Stimulated activated CD4-positive, alpha-beta T cell treated with anti-CD3 and anti-CD28 coated beads, Interleukin-2, amount 100 ng/mL, for 24 hours (primary cell): ENCODE data around the gene EGR1.
"Not testable (repeated sequence)": the region's sequence is repeated elsewhere in the genome, so short reads cannot be mapped to it uniquely, and the experiment has no call there.

Experiments
- DNase-seq, 2 donors: peaks; one replicate each; pipeline ENCODE4 v3.0.0-alpha.2; 2020

Gene EGR1

DNA sequence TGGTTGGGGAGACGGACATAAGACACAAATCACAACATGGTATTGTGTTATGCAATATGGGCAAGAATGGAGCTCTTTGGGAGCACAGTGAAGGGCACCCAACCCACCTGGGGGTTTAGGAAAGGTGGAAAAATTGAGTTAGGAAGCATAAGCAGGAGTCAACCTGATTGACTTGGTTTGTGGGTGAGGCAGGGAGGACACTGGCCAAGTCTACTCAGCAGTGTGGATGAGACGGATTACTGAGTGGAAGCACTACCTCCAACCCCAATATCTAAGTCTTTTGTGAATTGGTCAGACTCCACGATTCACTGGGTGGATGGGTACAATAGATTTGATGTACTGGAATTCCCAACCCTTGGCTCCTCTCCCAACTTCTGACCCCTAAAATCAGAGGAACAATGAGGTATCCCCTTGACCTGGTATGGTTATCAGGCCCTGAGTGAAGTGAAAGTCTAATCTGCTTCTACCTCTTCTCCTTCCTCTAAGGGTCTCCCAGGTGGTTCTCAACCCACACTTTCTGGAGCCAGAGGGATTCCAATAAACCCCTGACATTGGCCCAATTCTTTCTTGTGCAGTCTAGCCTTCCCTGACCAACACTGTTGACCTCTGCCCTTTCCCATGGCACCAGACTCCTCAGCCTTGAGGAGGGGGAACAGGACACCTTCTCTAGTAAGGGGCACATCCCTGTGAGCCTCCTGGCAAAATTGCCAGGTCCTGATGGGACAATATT is 5.2 kb downstream of the EGR1 start:
- DNase-seq, result no peak

DNA sequence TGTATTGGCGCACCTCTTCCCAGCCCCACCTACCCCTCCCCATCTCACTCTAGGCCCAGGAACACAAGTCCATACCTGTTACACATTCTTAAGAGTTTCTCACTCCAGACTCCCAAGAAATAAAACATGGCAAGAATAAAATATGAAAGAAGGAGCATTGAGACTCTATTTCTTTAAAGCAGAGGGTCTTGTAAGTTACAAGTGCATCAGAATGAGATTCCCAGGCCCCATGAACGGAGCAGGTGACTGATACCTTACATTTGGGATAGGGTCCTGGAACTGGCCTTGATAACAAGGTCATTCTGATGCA is 5.7 kb downstream of the EGR1 start:
- DNase-seq, result no peak

- no peak for DNase-seq
Observed at GRCh38 chr5:138472353-138472752, 7.1 kb downstream of the EGR1 start.

- not testable (repeated sequence) for DNase-seq
Observed at GRCh38 chr5:138473151-138473550, 7.9 kb downstream of the EGR1 start.

DNA sequence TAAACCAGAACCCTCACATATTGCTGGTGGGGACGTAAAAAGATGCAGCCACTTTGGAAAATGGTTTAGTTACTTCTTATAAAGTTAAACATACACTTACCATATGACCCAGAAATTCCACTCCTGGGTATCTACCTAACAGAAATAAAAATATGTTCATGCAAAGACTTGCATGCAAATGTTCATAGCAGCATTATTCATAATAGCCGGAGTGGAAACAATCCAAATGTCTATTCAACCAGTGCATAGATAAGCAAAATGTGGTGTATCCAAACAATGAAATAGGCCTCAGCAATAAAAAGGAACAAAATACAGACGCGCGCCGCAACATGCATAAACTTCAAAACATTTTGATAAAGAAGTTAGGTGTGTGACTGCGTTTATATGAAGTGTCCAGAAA is 11.6 kb downstream of the EGR1 start:
- no peak for DNase-seq

DNA sequence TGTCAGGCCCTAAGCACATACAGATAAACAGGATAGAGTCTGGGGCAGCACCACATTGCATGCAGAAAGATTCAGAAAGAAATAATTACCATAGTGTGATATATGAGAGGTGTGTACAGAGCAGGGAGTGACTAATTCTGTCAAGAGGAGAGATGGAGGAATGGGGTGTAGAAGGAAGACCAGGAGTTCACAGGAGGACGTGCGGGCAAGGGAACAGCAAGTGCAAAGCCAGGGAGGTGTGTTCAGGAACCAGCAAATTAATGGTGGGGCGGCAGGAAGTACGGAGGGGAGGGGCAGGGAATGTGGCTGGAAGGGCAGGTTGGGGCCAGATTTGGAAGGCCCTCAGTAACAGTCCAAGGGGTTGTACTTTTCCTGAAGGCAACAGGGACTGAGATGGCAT is 17.4 kb downstream of the EGR1 start:
- DNase-seq, result no peak

DNA sequence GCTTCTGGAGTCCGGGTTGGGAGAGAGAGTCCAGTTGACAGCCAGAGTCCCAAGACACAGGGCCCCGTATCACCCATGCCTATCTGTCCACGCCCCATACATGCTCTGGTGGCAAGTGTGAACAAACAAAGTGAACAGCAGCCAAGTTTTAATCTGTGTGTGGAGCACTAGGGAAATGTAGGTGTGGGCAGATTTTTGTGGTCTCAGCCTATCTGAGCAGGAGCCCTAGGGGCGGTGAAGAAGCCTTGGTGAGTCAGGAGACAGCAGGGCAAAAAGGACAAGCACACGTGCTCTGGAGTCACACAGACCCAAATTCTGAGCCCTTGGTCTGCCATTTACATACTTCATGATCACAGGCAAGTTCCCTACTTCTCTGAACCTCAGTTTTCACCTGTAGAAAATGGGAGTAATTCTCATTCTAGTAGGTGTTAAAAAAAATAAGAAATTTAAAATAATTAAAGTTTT is 23.2 kb downstream of the EGR1 start:
- DNase-seq, result no peak

DNA sequence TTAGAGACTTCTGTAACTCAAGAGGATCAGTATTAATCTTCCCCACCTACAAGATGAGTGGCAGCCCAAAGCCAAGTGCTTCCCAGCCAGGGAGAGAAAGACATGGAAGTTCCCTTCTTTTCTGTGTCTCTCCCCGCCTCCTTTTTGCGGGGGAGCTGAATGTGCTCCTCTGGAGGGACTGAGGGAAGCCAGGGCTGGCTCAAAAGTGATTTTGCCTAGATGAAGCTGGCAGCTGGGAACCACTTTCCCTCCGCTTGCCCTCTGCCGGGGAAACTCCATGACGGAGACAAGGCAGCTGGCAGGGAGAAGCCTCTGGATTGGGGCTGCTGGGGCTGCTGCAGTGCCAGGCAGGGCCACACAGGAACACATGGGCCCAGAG is 24.4 kb downstream of the EGR1 start:
- no peak for DNase-seq

- no peak for DNase-seq
Observed at GRCh38 chr5:138490648-138491283, 25.5 kb downstream of the EGR1 start.

- no peak for DNase-seq
Observed at GRCh38 chr5:138491284-138491648, 26.0 kb downstream of the EGR1 start.

GRCh38 chr5:138491669-138492559 is 26.6 kb downstream of the EGR1 start:
- DNase-seq, result peak; percentile 84 to 85

DNA sequence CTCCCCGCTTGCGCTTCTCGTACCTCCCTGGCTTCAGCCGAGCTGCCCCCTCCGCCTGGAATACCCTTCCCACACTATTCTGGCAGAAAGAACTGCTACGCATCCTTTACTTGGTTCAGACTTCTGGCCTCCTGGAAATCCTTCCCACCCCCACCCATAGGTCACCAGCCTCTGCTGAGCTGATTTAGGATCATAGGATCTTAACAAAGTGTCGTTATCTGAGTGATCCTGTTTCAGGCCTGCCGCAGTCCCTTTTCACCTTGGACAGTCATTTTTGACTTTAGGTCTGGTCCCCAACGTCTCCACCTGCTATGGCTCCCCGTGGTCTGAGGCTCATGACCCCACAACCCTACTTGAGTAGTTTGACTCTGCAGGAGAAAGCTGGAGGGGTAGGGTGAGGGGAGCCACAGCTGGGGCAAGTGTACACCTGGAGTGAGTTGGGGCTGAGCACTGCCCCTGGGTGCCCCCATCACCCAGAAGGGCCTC is 27.3 kb downstream of the EGR1 start:
- DNase-seq, result no peak

DNA sequence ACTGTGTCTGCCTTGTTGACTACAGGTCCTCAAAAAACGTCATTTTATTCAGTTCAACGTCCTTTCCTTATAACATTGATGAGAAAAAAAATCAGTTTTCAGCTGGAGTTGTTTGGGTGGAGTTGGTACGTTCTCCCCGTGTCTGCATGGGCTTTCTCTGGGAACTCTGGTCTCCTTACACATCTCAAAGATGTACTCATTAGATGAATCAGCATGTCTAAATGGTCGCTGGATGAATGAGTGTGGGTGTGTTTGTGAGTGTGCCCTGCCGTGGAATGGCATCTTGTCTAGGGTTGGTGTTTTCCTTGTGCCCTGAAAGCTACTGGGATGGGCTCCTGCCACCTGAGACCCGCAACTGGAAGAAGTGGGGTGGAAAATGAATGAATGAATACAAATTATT is 30.1 kb downstream of the EGR1 start:
- DNase-seq, result no peak

DNA sequence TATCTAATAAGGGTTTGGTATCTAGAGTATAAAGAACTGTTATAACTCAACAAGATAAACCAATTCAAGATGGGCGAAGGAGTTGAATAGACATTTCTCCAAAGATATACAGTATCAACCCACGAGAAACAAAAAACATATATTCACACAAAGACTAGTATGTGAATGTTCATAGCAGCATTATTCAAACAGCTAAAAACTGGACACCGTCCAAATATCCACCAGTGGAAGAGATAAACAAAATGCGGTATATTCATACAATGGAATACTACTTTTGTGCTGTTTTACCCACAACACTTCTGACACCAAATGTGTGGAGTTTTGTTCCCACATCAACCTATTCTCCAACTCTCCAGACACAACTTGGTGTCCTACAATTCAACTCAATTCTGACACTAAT is 33.1 kb downstream of the EGR1 start:
- no peak for DNase-seq

DNA sequence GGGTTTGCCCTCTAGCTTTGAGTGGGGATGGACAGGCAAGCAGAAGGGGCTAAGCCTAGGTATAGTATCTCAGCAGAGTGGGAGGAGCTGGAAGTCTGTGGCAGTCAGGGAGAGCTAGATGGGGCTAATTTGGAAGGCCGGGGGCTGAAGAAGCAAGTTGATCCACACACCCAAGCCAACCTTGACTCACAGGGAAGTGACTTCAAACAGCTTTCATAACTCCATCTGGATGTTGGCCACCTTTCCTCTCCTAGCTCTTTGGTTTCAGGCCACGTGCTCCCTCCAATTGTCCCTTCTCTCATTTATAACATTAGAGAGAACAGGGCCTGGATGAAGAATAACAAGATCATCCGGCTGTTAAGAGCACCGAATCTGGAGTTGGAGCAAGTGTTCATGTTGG is 36.8 kb downstream of the EGR1 start:
- DNase-seq, result no peak

- no peak for DNase-seq
Observed at GRCh38 chr5:138502521-138502920, 37.2 kb downstream of the EGR1 start.

- DNase-seq, result no peak
Observed at GRCh38 chr5:138503487-138504270, 38.4 kb downstream of the EGR1 start.

DNA sequence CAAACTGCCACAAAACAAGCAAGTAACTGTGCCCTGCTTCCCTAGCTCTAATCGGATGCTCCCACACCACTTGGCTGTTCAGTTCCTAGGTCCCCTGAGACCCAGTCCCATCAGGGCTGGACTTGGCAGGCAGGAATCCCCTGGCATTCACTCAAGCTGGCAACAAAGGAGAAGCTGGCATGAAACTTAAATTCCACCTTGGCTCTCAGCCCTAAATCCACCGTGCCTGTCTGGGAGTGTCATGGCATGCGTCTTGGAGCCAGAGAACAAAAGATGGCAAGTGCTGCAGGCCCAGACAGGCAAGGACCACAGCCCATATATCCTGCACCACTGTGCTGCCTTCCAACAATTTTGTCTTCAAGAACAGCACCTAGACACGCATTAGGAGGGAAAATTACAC is 39.5 kb downstream of the EGR1 start:
- no peak for DNase-seq

DNA sequence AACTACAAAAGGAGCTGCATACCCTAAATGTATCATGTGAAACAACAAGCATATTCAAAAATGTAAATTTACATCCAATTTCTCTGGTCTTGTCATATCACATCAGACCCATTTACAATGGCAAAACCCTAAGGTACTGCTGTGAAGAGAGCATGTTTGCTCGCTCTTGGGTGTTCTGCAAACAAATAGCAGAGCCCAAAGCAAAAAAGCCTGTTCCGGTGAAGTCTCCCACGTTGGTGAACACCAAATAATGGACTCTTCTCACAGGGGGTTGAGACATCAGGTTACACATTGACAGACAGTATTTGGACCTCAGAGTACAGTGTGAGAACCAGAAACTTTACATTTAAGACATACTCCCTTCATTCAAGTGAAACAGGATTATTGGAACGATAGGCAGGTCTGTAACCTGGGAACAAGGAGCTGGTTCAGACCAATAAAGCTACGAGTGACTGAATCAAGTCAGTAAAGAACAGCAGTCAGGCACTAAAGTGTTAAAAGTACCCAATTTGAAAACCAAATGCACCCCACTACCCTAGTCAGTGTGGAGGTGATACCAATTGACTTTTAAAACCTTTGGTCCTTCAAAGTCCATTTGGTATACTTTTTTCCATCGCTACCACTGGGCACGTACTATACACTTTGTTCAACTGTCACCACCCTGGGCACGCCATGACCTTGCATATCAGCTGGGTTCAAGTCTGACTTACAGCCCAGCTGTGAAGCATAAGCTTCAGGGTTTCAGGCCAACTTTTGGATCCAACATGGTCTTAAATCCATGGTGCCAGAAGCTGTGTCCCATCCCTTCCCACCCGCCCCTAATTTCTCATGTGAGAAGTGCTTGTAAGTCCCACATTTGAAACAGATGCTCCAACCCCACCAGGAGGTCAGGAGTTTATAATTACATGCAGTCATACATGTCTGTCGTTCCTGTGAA is 41.4 kb downstream of the EGR1 start:
- DNase-seq, result no peak

DNA sequence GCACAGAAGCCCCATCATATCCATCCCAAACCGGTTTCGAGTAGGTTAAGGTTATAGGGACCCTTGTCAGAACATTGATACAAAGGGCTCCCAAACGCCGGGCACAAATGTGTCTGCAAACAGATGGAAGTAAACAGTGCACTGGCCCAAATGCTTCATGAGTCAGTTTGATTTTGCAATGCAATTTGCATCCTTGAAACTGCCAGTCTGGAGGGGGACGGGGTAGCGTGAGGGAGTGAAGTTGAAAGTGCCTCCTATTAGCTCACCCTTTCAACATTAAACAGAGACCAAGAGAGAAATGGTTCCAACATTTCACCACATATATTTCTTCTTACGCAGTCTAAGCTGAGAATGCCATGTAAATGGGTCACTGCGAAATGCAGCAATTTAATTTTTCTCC is 42.2 kb downstream of the EGR1 start:
- not testable (repeated sequence) for DNase-seq

DNA sequence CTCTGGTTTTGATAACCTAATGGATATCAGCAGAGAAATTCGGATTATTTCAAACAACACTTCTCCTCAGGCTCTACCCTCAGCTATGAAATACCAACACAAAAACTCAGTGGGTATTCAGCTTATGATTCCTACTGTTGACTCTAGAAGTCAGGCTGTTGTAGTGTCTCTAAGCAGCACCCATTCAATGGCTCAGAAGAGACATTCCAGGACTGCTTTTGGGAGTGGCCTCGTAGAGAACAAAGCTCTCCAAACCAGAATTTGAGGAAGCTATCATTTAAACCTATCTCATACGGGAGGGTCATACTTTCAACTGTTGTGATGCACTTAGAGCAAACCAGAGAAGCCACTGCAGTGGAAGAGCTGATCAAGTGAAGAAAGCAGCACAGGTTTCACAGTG is 43.7 kb downstream of the EGR1 start:
- DNase-seq, result no peak

DNA sequence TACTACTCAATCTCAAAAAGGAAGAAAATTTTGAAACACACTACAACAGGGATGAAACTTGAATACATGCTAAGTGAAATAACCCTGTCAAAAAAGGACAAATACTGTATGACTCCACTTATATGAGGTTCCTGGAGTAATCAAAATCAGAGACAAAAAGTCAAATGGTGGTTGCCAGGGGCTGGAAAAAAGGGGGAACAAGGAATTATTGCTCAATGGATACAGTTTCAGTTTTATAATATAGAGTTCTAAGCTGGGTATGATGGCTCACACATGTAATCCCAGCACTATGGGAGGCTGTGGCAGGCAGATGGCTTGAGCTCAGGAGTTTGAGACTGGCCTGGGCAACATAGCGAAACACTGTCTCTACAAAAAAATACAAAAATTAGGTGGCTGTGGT is 48.7 kb downstream of the EGR1 start:
- DNase-seq, result no peak
